H9 (cell line): ENCODE results near the gene SCARB2. TPM values are rescaled to one million over a fixed set of nuclear protein-coding genes. Genes with fewer than 3 reads are reported as not detected.

Source experiments
- DNase-seq: peaks from one replicate; pipeline ENCODE4 v3.0.0-alpha.2; 2017
- H2AFZ ChIP-seq: one replicate; pipeline ENCODE4 v1.6.1; 2013; ENCODE audit warnings: mild to moderate bottlenecking, low read length, control low read depth, moderate library complexity
- H2AK5ac ChIP-seq: 2 replicates; pipeline ENCODE4 v1.6.1; 2013; ENCODE audit warnings: low read length, control low read depth, mixed read lengths; ENCODE audit not compliant: insufficient read length
- H2BK120ac ChIP-seq: one replicate; pipeline ENCODE4 v1.6.1; 2013; ENCODE audit warnings: low read depth, mild to moderate bottlenecking, low read length, control low read depth, inconsistent platforms; ENCODE audit not compliant: poor library complexity, severe bottlenecking
- H2BK12ac ChIP-seq: 2 replicates; pipeline ENCODE4 v1.6.1; 2013; ENCODE audit warnings: low read length, control low read depth, mixed read lengths, low read depth; ENCODE audit not compliant: insufficient read length
- H2BK15ac ChIP-seq: 2 replicates; pipeline ENCODE4 v1.6.1; 2013; ENCODE audit warnings: low read depth, low read length, control low read depth
- H2BK20ac ChIP-seq: one replicate; pipeline ENCODE4 v1.6.1; 2013; ENCODE audit warnings: low read depth, mild to moderate bottlenecking, low read length, control low read depth, inconsistent platforms; ENCODE audit not compliant: poor library complexity, severe bottlenecking
- H2BK5ac ChIP-seq: 2 replicates; pipeline ENCODE4 v1.6.1; 2013; ENCODE audit warnings: low read length, control low read depth, mixed read lengths; ENCODE audit not compliant: insufficient read length
- H3K14ac ChIP-seq: 2 replicates; pipeline ENCODE4 v1.6.1; 2013; ENCODE audit warnings: low read length, control low read depth; ENCODE audit not compliant: insufficient read depth
- H3K18ac ChIP-seq: 2 replicates; pipeline ENCODE4 v1.6.1; 2013; ENCODE audit warnings: low read depth, mild to moderate bottlenecking, mixed read lengths, low read length, control low read depth; ENCODE audit not compliant: insufficient read length
- H3K23ac ChIP-seq: 2 replicates; pipeline ENCODE4 v1.6.1; 2013; ENCODE audit warnings: low read length, control low read depth, mixed read lengths, low read depth; ENCODE audit not compliant: insufficient read length
- H3K23me2 ChIP-seq: 2 replicates; pipeline ENCODE4 v1.6.1; 2013; ENCODE audit warnings: low read depth, mild to moderate bottlenecking, mixed read lengths, low read length, control low read depth; ENCODE audit not compliant: insufficient read length, poor library complexity, severe bottlenecking
- H3K27ac ChIP-seq: 2 replicates; pipeline ENCODE4 v1.5.1; 2013; ENCODE audit warnings: low read length, control low read depth, mixed read lengths, low read depth; ENCODE audit not compliant: insufficient read length
- H3K27me3 ChIP-seq: 2 replicates; pipeline ENCODE4 v1.6.1; 2013; ENCODE audit warnings: low read length, control low read depth, inconsistent platforms; ENCODE audit not compliant: insufficient read depth
- H3K4ac ChIP-seq: 2 replicates; pipeline ENCODE4 v1.6.1; 2013; ENCODE audit warnings: low read depth, mild to moderate bottlenecking, control low read depth, inconsistent platforms, low read length, moderate library complexity
- H3K4me1 ChIP-seq: 2 replicates; pipeline ENCODE4 v1.6.1; 2013; ENCODE audit warnings: low read length, control low read depth, inconsistent platforms; ENCODE audit not compliant: insufficient read depth
- H3K4me2 ChIP-seq: 2 replicates; pipeline ENCODE4 v1.6.1; 2013; ENCODE audit warnings: low read length, control low read depth, mixed read lengths; ENCODE audit not compliant: insufficient read length, insufficient read depth
- H3K56ac ChIP-seq: 2 replicates; pipeline ENCODE4 v1.6.1; 2013; ENCODE audit warnings: low read depth, mild to moderate bottlenecking, mixed read lengths, low read length, control low read depth; ENCODE audit not compliant: insufficient read length
- H3K79me1 ChIP-seq: 2 replicates; pipeline ENCODE4 v1.6.1; 2013; ENCODE audit warnings: low read depth, mild to moderate bottlenecking, moderate library complexity, low read length, control low read depth, inconsistent platforms; ENCODE audit not compliant: insufficient read depth, poor library complexity, severe bottlenecking
- H3K79me2 ChIP-seq: 2 replicates; pipeline ENCODE4 v1.6.1; 2013; ENCODE audit warnings: low read length, control low read depth, inconsistent platforms; ENCODE audit not compliant: insufficient read depth
- H3K9ac ChIP-seq: 2 replicates; pipeline ENCODE4 v1.6.1; 2013; ENCODE audit warnings: low read length, control low read depth, mixed read lengths; ENCODE audit not compliant: insufficient read length; ENCODE audit errors: extremely low read depth
- H3K9me3 ChIP-seq: one replicate; pipeline ENCODE4 v1.6.1; 2013; ENCODE audit warnings: low read depth, low read length, inconsistent platforms; ENCODE audit not compliant: control insufficient read depth
- H3T11ph ChIP-seq: one replicate; pipeline ENCODE4 v1.6.1; 2013; ENCODE audit warnings: mild to moderate bottlenecking, low read length, control low read depth, inconsistent platforms
- H4K20me1 ChIP-seq: one replicate; pipeline ENCODE4 v1.6.1; 2013; ENCODE audit not compliant: control insufficient read depth, insufficient read length, insufficient read depth
- H4K5ac ChIP-seq: 2 replicates; pipeline ENCODE4 v1.6.1; 2013; ENCODE audit warnings: low read depth, mild to moderate bottlenecking, mixed read lengths, low read length, control low read depth; ENCODE audit not compliant: insufficient read length
- H4K8ac ChIP-seq: replicated peaks from 2 replicates; pipeline ENCODE4 v1.6.1; 2013; ENCODE audit warnings: low read length, control low read depth, mixed read lengths, low read depth; ENCODE audit not compliant: insufficient read length
- H4K91ac ChIP-seq: 2 replicates; pipeline ENCODE4 v1.6.1; 2013; ENCODE audit warnings: low read depth, mild to moderate bottlenecking, moderate library complexity, mixed read lengths, low read length, control low read depth; ENCODE audit not compliant: insufficient read length
- H3K27ac Mint-ChIP-seq, 3 experiments: 2 replicates in 2 of 3; 3 replicates in 1 of 3; pipeline ENCODE4 v1.8.0; 2020 to 2021; ENCODE audit warnings: mixed read lengths in 3 of 3, mild to moderate bottlenecking in 1 of 3, moderate library complexity in 1 of 3
- H3K27me3 Mint-ChIP-seq: 2 replicates; pipeline ENCODE4 v1.8.0; 2021; ENCODE audit warnings: low read depth, mild to moderate bottlenecking, moderate library complexity, mixed read lengths
- H3K36me3 Mint-ChIP-seq, 3 experiments: 2 replicates in 2 of 3; 3 replicates in 1 of 3; pipeline ENCODE4 v1.8.0; 2020 to 2021; ENCODE audit warnings: low read depth in 3 of 3, mixed read lengths in 3 of 3; ENCODE audit not compliant: insufficient read depth in 1 of 3
- H3K4me1 Mint-ChIP-seq, 2 experiments: 2 replicates each; pipeline ENCODE4 v1.8.0; 2020; ENCODE audit warnings: mixed read lengths in 2 of 2
- H3K4me3 Mint-ChIP-seq, 2 experiments: 2 replicates in 1 of 2; 3 replicates in 1 of 2; pipeline ENCODE4 v1.8.0; 2020 to 2021; ENCODE audit warnings: mild to moderate bottlenecking in 2 of 2, mixed read lengths in 2 of 2, moderate library complexity in 1 of 2
- H3K9me3 Mint-ChIP-seq, 2 experiments: 2 replicates in 1 of 2; 3 replicates in 1 of 2; pipeline ENCODE4 v1.8.0; 2020; ENCODE audit warnings: mild to moderate bottlenecking in 2 of 2, mixed read lengths in 2 of 2, moderate library complexity in 1 of 2
- CTCF ChIP-seq: fragments of 200-600 bp; sonication (generic); conservative IDR thresholded peaks from 3 replicates; pipeline ENCODE4 v1.8.0; 2021; ENCODE audit warnings: antibody characterized with exemption, mild to moderate bottlenecking
- WGBS: extraction: QIAGEN DNeasy Blood & Tissue Kit; methylation state at CpG from one replicate; pipeline ENCODE4 v1.1.7; 2013; ENCODE audit warnings: missing lambda C conversion rate, low lambda C conversion rate, mixed read lengths; ENCODE audit not compliant: insufficient read length; ENCODE audit errors: extremely low coverage; 5-methylcytosine and 5-hydroxymethylcytosine counted together
- total RNA-seq: library from RNA; stranded (reverse); gene quantifications from 2 replicates; pipeline ENCODE4 v1.2.1, GENCODE V29; 2021

SCARB2 gene
- total RNA-seq, 1 experiment from 2014 or later: 36.4 TPM

GRCh38 chr4:76215077-76215476, 1.5 kb upstream of the SCARB2 start:
- Histone ChIP-seq H2BK12ac (no peak overlapping the region), H3K27ac (no peak overlapping the region), H3K4me2 (no peak overlapping the region), H2BK120ac (no peak overlapping the region), H4K5ac (no peak overlapping the region), H3K9ac (no peak overlapping the region), H4K20me1 (no peaks in the 10 kb centered on the region), H2BK5ac (no peak overlapping the region), H2BK15ac (no peak overlapping the region), H3K18ac (no peak overlapping the region), H2AFZ (no peak overlapping the region), H3K56ac (no peak overlapping the region), H3K79me2 (no peaks in the 10 kb centered on the region; the same call in 1 of the 2 replicates), H2BK20ac (no peak overlapping the region), H2AK5ac (no peak overlapping the region), H4K91ac (no peak overlapping the region), H3K14ac (no peak overlapping the region), H3K27me3 (no peaks in the 10 kb centered on the region), H3K79me1 (no peaks in the 10 kb centered on the region), H3K23me2 (peaks cover 10% of the 10 kb centered on the region), H3K4me1 (peaks cover 7% of the 10 kb centered on the region; the same call in 1 of the 2 replicates), H3T11ph (no peak overlapping the region), H3K4ac (no peak overlapping the region), H3K9me3 (no peaks in the 10 kb centered on the region), H3K23ac (no peak overlapping the region), H4K8ac (no peak overlapping the region)
- Mint-ChIP-seq H3K36me3 (no peaks in the 10 kb centered on the region), H3K4me1 (peaks cover 45 to 46% of the 10 kb centered on the region in 2 experiments), H3K27me3 (peaks cover 15% of the 10 kb centered on the region), H3K4me3 (no peak overlapping the region), H3K27ac (no peak overlapping the region), H3K9me3 (no peaks in the 10 kb centered on the region)
- TF ChIP-seq CTCF: no peak
- no peak for DNase-seq
- WGBS: no CpG with 5 or more reads among the region's 3 CpGs
